Karpas-422 (cell line): ENCODE measurements around the gene INSR. TPM values are rescaled to one million over a fixed set of nuclear protein-coding genes. Genes with fewer than 3 reads are reported as not detected.

ENCODE experiments used
- DNase-seq: peaks from one replicate; pipeline ENCODE4 v3.0.0-alpha.2; 2015
- H2AFZ ChIP-seq: fragments of 200-600 bp; sonication (generic); 2 replicates; pipeline ENCODE4 v1.6.1; 2014; ENCODE audit warnings: antibody characterized with exemption, low read length, mixed read lengths
- H3K27ac ChIP-seq: fragments of 200-600 bp; sonication (generic); 2 replicates; pipeline ENCODE4 v1.5.1; 2014; ENCODE audit warnings: mild to moderate bottlenecking, low read length, moderate library complexity
- H3K27me3 ChIP-seq: fragments of 200-600 bp; sonication (generic); 2 replicates; pipeline ENCODE4 v1.6.1; 2014; ENCODE audit warnings: low read length, mixed read lengths
- H3K36me3 ChIP-seq: fragments of 200-600 bp; sonication (generic); 2 replicates; pipeline ENCODE4 v1.6.1; 2014; ENCODE audit warnings: low read length, mixed read lengths; ENCODE audit not compliant: insufficient read depth
- H3K4me1 ChIP-seq: fragments of 200-600 bp; sonication (generic); 2 replicates; pipeline ENCODE4 v1.6.1; 2014; ENCODE audit warnings: mild to moderate bottlenecking, low read length, mixed read lengths
- H3K4me2 ChIP-seq: fragments of 200-600 bp; sonication (generic); 2 replicates; pipeline ENCODE4 v1.6.1; 2014; ENCODE audit warnings: low read length, low read depth, mild to moderate bottlenecking; ENCODE audit not compliant: poor library complexity, severe bottlenecking
- H3K4me3 ChIP-seq: fragments of 200-600 bp; sonication (generic); 2 replicates; pipeline ENCODE4 v1.5.1; 2014; ENCODE audit warnings: mild to moderate bottlenecking, antibody characterized with exemption, low read length, mixed read lengths
- H3K79me2 ChIP-seq: fragments of 200-600 bp; sonication (generic); 2 replicates; pipeline ENCODE4 v1.6.1; 2014; ENCODE audit warnings: mild to moderate bottlenecking, low read length, mixed read lengths
- H3K9ac ChIP-seq: fragments of 200-600 bp; sonication (generic); 2 replicates; pipeline ENCODE4 v1.6.0; 2014; ENCODE audit warnings: low read length
- H3K9me2 ChIP-seq: fragments of 200-600 bp; sonication (generic), shearing (Covaris generic); replicated peaks from 2 replicates; pipeline ENCODE4 v1.6.0; 2014; ENCODE audit warnings: mild to moderate bottlenecking, low read length, moderate library complexity; ENCODE audit not compliant: insufficient read depth
- H3K9me3 ChIP-seq: fragments of 300-700, 200-600 bp; sonication (generic); 2 replicates; pipeline ENCODE4 v1.6.1; 2014; ENCODE audit warnings: low read length, mixed read lengths
- H4K20me1 ChIP-seq: fragments of 200-600 bp; sonication (generic); 2 replicates; pipeline ENCODE4 v1.6.1; 2014; ENCODE audit warnings: mild to moderate bottlenecking, antibody characterized with exemption, low read length, low read depth; ENCODE audit not compliant: insufficient read depth
- total RNA-seq: library from RNA; depleted of rRNA; stranded (reverse); fragments of >200 nt; shearing (Covaris generic); gene quantifications from 2 replicates; pipeline ENCODE4 v1.2.3, GENCODE V29; 2014; ENCODE audit warnings: low replicate concordance

The INSR gene
- total RNA-seq, 1 experiment from 2014 or later = not detected

DNA sequence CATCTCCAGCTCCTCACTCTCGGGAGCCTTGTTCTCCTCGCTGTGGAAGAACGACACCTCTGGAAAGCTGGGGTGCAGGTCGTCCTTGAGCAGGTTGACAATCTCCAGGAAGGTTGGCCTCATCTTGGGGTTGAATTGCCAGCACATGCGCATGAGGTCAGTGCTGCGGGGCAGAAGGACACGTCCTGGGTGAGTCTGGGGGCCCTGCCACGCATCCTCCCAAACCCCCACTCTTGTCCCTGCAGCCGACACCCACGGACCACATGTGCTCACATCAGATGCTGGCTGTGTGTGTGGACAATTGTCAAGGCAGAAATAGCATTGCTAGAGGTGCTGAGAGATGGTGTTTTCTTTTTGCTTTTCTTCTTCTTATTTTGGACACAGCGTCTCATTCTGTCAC lies 177.0 kb downstream of the INSR start:
- Histone ChIP-seq H3K4me3 (no peak overlapping the region), H3K36me3 (no peaks in the 10 kb centered on the region), H3K4me2 (no peak overlapping the region), H4K20me1 (no peaks in the 10 kb centered on the region), H3K9ac (no peak overlapping the region), H3K9me2 (no peaks in the 10 kb centered on the region), H3K79me2 (no peaks in the 10 kb centered on the region), H3K4me1 (no peaks in the 10 kb centered on the region), H2AFZ (no peak overlapping the region), H3K27me3 (no peaks in the 10 kb centered on the region), H3K9me3 (no peaks in the 10 kb centered on the region), H3K27ac (no peak overlapping the region)
- no peak for DNase-seq

GRCh38 chr19:7115721-7116120 lies 178.5 kb downstream of the INSR start:
- Histone ChIP-seq H3K9me3 (no peaks in the 10 kb centered on the region), H3K79me2 (no peaks in the 10 kb centered on the region), H3K4me3 (no peak overlapping the region), H2AFZ (no peak overlapping the region), H3K9ac (no peak overlapping the region), H3K9me2 (no peaks in the 10 kb centered on the region), H3K4me1 (no peaks in the 10 kb centered on the region), H3K27ac (no peak overlapping the region), H3K27me3 (no peaks in the 10 kb centered on the region), H4K20me1 (no peaks in the 10 kb centered on the region), H3K36me3 (no peaks in the 10 kb centered on the region), H3K4me2 (no peak overlapping the region)
- DNase-seq = no peak

DNA sequence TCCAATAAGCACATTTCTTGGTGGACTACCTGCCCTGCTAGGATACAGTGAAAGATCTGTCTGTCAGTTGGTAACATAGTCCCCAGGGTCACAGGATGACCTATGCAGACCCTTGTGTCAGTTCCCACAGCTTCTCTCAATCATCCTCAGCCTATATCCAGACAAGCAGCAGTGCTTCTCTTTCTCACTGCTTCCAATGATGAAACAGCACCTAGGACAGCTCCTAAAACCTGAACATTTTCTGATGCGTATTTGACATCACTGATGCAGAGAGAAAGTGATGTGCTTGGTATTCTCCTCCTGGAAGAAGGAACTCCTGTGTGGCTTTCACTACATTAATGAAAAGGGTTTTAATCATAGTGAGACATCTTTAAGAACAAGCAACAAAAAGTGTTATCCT lies 181.0 kb downstream of the INSR start:
- no peaks in the 10 kb centered on the region for H4K20me1 ChIP-seq
- H3K4me2 ChIP-seq = no peak overlapping the region
- H2AFZ ChIP-seq = no peak overlapping the region
- H3K36me3 ChIP-seq = no peaks in the 10 kb centered on the region
- H3K4me1 ChIP-seq = no peaks in the 10 kb centered on the region
- no peaks in the 10 kb centered on the region for H3K9me2 ChIP-seq
- no peak overlapping the region for H3K9ac ChIP-seq
- DNase-seq = no peak
- no peaks in the 10 kb centered on the region for H3K9me3 ChIP-seq
- H3K4me3 ChIP-seq = no peak overlapping the region
- no peak overlapping the region for H3K27ac ChIP-seq
- no peaks in the 10 kb centered on the region for H3K27me3 ChIP-seq
- no peaks in the 10 kb centered on the region for H3K79me2 ChIP-seq

DNA sequence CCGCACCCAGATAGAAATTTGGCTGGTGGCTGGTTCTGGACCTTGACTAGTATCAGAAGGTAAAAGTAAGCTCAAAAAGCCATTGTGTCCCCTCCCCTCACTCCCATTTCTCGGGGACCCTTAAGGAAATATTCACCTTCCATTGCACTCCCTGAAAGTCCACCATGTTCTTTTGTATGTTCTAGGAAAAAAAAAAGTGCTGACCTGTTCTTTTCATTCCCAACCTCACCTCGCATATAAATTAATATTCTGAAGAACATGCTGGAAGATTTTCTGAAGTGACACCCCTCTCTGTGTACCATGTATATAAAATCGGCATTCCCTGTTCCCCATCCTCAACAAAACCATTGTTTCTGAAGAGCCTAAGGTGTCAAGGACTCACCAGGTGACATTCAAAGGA lies 181.5 kb downstream of the INSR start:
- H3K9me3 ChIP-seq = no peaks in the 10 kb centered on the region
- H3K36me3 ChIP-seq = no peaks in the 10 kb centered on the region
- H4K20me1 ChIP-seq = no peaks in the 10 kb centered on the region
- H3K27ac ChIP-seq = no peak overlapping the region
- H3K9me2 ChIP-seq = no peaks in the 10 kb centered on the region
- H3K4me2 ChIP-seq = no peak overlapping the region
- no peaks in the 10 kb centered on the region for H3K27me3 ChIP-seq
- DNase-seq = no peak
- H2AFZ ChIP-seq = no peak overlapping the region
- no peaks in the 10 kb centered on the region for H3K79me2 ChIP-seq
- no peak overlapping the region for H3K4me3 ChIP-seq
- H3K9ac ChIP-seq = no peak overlapping the region
- H3K4me1 ChIP-seq = no peaks in the 10 kb centered on the region

DNA sequence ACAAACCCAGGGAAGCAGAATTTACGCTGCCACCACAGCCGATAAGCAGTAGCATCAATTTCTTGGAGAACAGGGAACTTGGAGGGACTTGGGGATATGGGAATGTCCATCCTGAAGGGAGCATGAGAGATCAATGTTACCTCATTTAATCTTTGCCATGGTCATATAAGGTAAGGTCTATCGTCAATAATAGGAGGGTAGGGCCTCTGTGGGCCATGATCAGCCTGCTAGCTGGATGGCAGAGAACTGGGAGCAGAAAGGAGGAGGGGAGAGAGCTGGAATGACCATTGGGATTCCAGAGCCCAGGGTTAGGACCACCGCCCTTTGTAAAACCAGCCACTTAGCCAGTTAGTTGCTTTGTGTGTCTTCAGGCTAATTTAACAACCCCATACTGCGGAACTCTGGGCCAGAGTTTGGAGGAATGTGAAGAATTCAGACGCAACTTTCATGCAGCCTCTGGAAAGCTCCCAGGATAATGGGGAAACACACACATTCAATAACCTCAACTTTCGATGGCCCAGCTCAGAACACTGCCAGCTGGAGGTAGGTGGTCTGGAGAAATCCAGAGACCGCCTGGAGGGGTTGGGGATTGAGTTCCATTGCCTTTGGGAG lies 184.4 kb downstream of the INSR start:
- Histone ChIP-seq H3K9ac (no peak overlapping the region), H2AFZ (no peak overlapping the region), H3K4me3 (no peak overlapping the region), H3K27ac (no peak overlapping the region), H4K20me1 (no peaks in the 10 kb centered on the region), H3K9me3 (no peaks in the 10 kb centered on the region), H3K36me3 (no peaks in the 10 kb centered on the region), H3K9me2 (no peaks in the 10 kb centered on the region), H3K27me3 (0 out of 2 replicates have a peak, but pooled peaks cover 2% of the 10 kb centered on the region), H3K4me1 (no peaks in the 10 kb centered on the region), H3K4me2 (no peak overlapping the region), H3K79me2 (no peaks in the 10 kb centered on the region)
- no peak for DNase-seq

GRCh38 chr19:7106711-7107657 lies 187.2 kb downstream of the INSR start:
- no peak overlapping the region for H2AFZ ChIP-seq
- no peaks in the 10 kb centered on the region for H4K20me1 ChIP-seq
- no peaks in the 10 kb centered on the region for H3K9me3 ChIP-seq
- H3K9ac ChIP-seq = no peak overlapping the region
- H3K4me3 ChIP-seq = no peak overlapping the region
- H3K9me2 ChIP-seq = no peaks in the 10 kb centered on the region
- no peaks in the 10 kb centered on the region for H3K79me2 ChIP-seq
- DNase-seq = no peak
- H3K27ac ChIP-seq = no peak overlapping the region
- no peak overlapping the region for H3K4me2 ChIP-seq
- H3K4me1 ChIP-seq = no peaks in the 10 kb centered on the region
- no peaks in the 10 kb centered on the region for H3K36me3 ChIP-seq
- 0 out of 2 replicates have a peak, but pooled peaks cover 2% of the 10 kb centered on the region for H3K27me3 ChIP-seq

GRCh38 chr19:7104747-7105447 lies 189.3 kb downstream of the INSR start:
- Histone ChIP-seq H3K9me2 (no peaks in the 10 kb centered on the region), H3K79me2 (no peaks in the 10 kb centered on the region), H3K4me3 (no peak overlapping the region), H3K4me1 (peaks cover under 1% of the 10 kb centered on the region), H3K9me3 (no peaks in the 10 kb centered on the region), H3K27me3 (0 out of 2 replicates have a peak, but pooled peaks cover 2% of the 10 kb centered on the region), H4K20me1 (no peaks in the 10 kb centered on the region), H3K27ac (no peak overlapping the region), H2AFZ (no peak overlapping the region), H3K36me3 (no peaks in the 10 kb centered on the region), H3K9ac (no peak overlapping the region), H3K4me2 (no peak overlapping the region)
- DNase-seq = no peak
